Measurements from ENCODE around the gene TMEM232. TPM values are rescaled to one million over a fixed set of nuclear protein-coding genes. Genes with fewer than 3 reads are reported as not detected.
A peak's percentile ranks its signal among the peaks of the same experiment; 100 is the strongest.

TMEM232 gene
- total RNA-seq, 1 donor from 2014 or later: 2.8 TPM

DNA sequence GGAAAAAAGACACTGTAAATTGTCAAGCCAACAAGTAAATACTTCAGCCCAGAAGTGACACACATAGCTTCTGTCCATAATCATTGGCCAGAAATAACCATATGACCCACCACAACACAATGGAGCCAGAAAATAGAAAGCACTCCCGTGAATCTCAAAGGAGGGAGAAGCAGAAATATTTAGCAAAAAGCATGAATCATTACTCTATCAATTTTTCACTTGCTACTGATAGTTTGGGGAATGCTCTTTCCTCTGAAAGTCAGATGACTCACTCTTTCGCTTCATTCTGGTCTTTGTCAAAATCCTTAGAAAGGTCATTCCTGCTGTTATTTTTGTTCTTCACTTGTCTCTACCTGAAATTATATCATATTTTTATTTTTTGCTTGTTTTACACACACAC is 312.6 kb downstream of the TMEM232 start:
- DNase-seq (ENCODE audit: low read depth): peak; percentile 30

GRCh38 chr5:110409571-110409970 is 316.9 kb downstream of the TMEM232 start:
- no peak for DNase-seq (ENCODE audit: low read depth)

GRCh38 chr5:110402562-110402961 is 323.9 kb downstream of the TMEM232 start:
- no peak for DNase-seq (ENCODE audit: low read depth)

DNA sequence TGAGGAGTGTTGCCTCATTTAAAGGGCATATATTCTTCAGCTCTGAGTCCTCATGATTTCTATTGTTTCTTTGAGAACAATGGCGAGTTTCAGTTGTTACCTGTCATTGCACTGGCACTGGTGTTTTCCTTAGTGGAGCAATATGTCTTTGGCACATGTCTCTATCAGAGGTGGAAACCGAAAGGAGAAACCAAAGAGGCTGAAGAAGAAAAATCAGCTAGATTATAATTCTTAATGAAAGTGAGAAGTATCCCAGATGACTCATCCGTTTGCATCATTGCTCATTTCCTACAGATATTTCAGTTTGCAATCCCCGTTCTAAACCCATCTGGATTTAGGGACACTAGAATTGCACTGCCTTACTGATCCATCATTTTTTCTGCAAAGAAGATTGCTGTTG is 324.6 kb downstream of the TMEM232 start:
- no peak for DNase-seq (ENCODE audit: low read depth)

DNA sequence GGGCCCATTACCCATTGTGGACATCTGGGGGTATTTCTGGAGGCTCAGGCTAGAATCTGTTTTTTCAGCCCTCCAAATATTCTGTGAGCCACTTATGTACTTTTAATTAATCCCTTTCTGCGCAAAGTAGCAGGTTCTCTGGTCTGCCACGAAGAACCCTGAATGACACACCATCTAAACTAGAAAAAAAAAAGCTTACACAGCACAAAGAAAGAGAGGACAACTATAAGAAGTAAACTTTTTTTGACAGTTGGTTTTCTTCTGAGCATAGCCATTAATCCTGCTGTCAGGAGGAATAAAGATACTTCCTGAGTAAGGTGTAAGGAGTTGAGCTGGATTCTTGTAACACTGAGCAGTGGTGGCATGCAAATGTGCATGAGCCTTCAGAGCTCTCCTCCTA is 327.5 kb downstream of the TMEM232 start:
- no peak for DNase-seq (ENCODE audit: low read depth)

- no peak for DNase-seq (ENCODE audit: low read depth)
Observed at GRCh38 chr5:110397281-110397680, 329.2 kb downstream of the TMEM232 start.

DNA sequence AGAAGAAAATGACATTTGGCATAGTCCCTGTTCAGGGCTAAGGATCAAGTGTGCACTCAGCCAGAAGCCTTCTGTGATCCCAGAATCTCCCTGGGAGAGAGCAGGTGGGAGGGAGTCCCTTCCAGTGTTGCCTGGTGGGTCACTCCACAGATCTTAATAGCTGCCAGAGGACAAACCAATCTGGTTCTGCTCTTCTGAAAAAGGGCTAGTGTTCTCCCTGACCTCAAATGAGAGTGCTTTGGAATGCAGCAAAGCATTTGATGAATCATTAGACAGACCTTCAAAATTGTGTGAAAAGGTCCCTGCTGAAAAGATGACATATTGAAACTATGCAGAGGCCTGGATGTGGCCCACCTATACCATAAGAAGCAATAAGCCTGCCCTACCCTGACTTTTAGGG is 339.7 kb downstream of the TMEM232 start:
- peak; percentile 76 for DNase-seq (ENCODE audit: low read depth)

DNA sequence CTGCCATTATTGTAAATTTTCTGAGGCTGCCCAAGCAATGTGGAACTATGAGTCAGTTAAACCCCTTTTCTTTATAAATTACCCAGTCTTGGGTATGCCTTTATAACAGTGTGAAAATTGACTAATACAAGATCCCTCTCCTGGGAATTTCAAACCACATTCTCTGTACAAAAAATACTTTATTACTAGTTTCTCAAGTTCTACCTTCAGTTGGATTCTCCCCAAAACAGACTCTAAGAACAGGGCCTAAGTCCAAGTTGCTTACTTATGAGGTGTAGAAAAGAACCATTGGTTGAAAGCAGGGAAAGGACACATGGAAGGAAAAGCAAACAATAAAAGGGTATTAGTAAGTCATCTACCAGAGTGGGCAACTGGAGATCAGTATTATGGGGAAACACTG is 343.2 kb downstream of the TMEM232 start:
- DNase-seq (ENCODE audit: low read depth): no peak

DNA sequence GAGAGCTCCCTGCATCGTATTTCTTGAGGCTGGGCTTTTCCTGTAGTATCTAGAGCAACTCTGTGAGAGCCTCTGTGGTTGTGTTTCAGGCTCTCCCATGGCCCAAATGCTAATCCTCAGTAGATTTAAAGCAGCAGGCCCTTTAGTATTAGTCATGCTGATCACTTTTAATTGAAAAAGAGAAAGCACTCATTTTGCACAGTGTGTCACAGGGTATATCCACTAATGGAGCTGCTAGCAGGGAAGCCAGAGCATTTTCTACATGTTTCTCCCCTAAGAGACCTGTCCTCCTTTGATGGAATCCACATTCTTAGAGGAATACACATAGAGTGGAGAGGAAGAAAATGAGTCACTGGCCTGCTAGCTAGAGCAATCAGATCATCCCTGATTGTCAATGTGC is 348.5 kb downstream of the TMEM232 start:
- peak; percentile 22 for DNase-seq (ENCODE audit: low read depth)

DNA sequence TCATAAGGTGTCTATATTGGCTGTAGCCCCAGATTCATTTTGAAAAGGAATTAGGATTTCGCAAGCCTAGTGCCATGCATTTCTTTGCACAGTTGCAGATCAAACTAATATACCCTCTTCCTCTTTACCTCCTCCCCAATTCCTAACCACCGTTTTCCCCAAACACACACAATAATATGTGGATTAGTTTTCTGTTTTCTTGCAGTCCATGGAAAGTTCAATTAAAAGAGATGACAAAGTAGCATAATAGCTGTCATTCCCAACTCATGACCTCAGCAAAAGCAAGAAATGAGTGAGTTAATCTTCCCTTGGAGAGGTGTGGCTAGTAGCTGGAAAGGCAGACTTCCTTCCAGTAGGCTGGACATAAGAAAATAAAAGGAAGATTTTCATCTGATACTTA is 349.1 kb downstream of the TMEM232 start:
- DNase-seq (ENCODE audit: low read depth): no peak

DNA sequence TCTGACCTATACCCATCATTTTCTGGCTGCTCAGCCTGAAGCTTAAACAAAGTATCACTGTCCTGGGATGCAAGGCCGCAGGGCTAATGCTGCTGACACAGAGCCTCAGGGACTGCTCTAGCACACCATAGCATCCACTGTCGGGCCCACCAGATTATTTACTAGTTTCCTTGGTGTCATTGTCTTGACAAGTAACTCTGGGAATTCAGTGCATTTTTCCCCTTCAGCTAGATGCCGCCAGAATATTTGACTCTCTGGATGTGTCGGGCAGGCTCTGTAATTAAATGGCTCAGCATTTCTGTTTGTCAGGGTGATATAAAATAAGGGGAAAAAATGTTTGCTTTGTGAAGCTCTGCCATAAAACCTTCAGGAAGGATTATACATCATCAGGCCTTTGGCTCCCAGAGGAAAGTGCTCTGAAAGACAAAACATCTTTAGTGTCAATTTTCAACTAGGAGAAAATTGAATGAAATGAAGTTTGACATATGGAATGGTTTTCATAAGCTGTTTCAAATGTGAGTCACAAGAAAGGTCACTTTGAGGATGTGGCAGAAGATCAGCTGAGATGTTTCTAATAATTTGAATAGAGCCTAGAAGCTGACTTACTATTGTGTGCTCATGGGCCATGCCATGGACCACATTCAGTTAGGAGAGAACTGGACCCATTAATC is 350.1 kb downstream of the TMEM232 start:
- DNase-seq (ENCODE audit: low read depth): no peak

- no peak for DNase-seq (ENCODE audit: low read depth)
Observed at GRCh38 chr5:110371725-110372041, 354.8 kb downstream of the TMEM232 start.

DNA sequence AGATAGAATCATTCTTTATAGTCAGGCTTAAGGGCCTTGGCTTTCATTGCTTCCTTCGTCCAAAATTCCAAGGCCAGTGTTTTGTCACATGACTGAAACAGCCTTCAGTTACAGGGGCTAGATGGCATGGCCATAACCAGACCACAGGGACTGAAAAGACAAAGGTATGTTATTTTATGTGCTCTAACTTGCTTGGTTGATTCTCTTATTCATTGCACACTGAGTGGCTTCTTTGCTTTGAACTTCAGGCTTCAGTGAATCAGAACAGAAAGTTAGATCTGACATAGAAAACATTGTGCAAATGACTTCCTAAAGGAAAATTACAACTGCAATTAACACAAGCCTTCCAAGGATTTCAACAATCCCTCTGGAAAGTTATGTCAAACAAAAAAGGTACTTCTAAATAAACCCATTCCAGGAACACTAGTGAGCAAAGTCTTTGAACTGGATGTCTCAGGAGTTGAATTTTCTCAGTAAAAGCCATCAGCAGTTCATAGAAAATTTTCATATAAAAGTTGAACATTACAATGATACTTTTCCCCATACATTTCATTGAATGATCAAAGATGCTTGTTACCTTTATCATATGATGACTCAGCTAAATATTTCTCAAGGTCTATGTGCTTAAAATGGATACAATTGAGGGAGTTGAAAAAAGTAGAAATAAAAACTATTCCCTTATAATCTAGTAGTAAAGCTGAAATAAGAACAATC is 355.3 kb downstream of the TMEM232 start:
- no peak for DNase-seq (ENCODE audit: low read depth)

Small RNA genes lying within 50 kb of the gene (microRNA-seq; reads per million reads assigned to microRNA genes)
- gene MIR548F3: not detected

Other genes starting within 250 kb of the TMEM232 start
- gene SLC25A46, start 12.3 kb upstream of the TMEM232 start, total RNA-seq: 86.9 and 94.0 TPM in 2 replicates

All from myocyte (in vitro differentiated cells).